Endodermal cell (in vitro differentiated cells): ENCODE data around the gene NPEPPS. TPM values are rescaled to one million over a fixed set of nuclear protein-coding genes. Genes with fewer than 3 reads are reported as not detected.
A peak's percentile ranks its signal among the peaks of the same experiment; 100 is the strongest.

Source experiments
- DNase-seq: peaks from one replicate; pipeline ENCODE4 v3.0.0-alpha.2; 2017
- H3K27ac ChIP-seq: 2 replicates; pipeline ENCODE4 v1.5.1; 2013; ENCODE audit warnings: mild to moderate bottlenecking, low read depth, low read length, moderate library complexity
- H3K27me3 ChIP-seq: 2 replicates; pipeline ENCODE4 v1.6.1; 2013; ENCODE audit warnings: mild to moderate bottlenecking, low read length, moderate library complexity; ENCODE audit not compliant: insufficient read depth, control insufficient read depth, poor library complexity, severe bottlenecking
- H3K36me3 ChIP-seq: 2 replicates; pipeline ENCODE4 v1.7.0; 2013; ENCODE audit warnings: mild to moderate bottlenecking, low read length, moderate library complexity; ENCODE audit not compliant: control insufficient read depth, insufficient read depth
- H3K4me1 ChIP-seq: one replicate; pipeline ENCODE4 v1.7.0; 2013; ENCODE audit warnings: low read length; ENCODE audit not compliant: control insufficient read depth, insufficient read depth
- H3K4me3 ChIP-seq: 2 replicates; pipeline ENCODE4 v1.5.1; 2013; ENCODE audit warnings: mild to moderate bottlenecking, low read length, moderate library complexity
- H3K9ac ChIP-seq: 2 replicates; pipeline ENCODE4 v1.6.1; 2013; ENCODE audit warnings: mild to moderate bottlenecking, low read length, moderate library complexity; ENCODE audit not compliant: poor library complexity, severe bottlenecking; ENCODE audit errors: extremely low read depth
- H3K9me3 ChIP-seq: 2 replicates; pipeline ENCODE4 v1.6.1; 2013; ENCODE audit warnings: mild to moderate bottlenecking, low read length, moderate library complexity; ENCODE audit not compliant: control insufficient read depth
- H3K27ac Mint-ChIP-seq: 2 replicates; pipeline ENCODE4 v1.8.0; 2020; ENCODE audit warnings: mixed read lengths
- H3K27me3 Mint-ChIP-seq: 2 replicates; pipeline ENCODE4 v1.8.0; 2021; ENCODE audit warnings: mild to moderate bottlenecking, mixed read lengths; ENCODE audit not compliant: insufficient read depth
- H3K36me3 Mint-ChIP-seq: 2 replicates; pipeline ENCODE4 v1.8.0; 2020; ENCODE audit warnings: low read depth, mixed read lengths
- H3K4me1 Mint-ChIP-seq: 2 replicates; pipeline ENCODE4 v1.8.0; 2020; ENCODE audit warnings: mixed read lengths
- H3K4me3 Mint-ChIP-seq: 2 replicates; pipeline ENCODE4 v1.8.0; 2020; ENCODE audit warnings: mild to moderate bottlenecking, moderate library complexity, mixed read lengths
- H3K9me3 Mint-ChIP-seq: 2 replicates; pipeline ENCODE4 v1.8.0; 2020; ENCODE audit warnings: mild to moderate bottlenecking, mixed read lengths
- CTCF ChIP-seq: fragments of 200-600 bp; sonication (generic); conservative IDR thresholded peaks from 2 replicates; pipeline ENCODE4 v1.5.0; 2021; ENCODE audit warnings: antibody characterized with exemption, mild to moderate bottlenecking
- WGBS, 2 experiments: methylation state at CpG; one replicate each; pipeline versions ENCODE4 v1.1.5 to v1.1.7; 2013; ENCODE audit warnings: missing lambda C conversion rate in 2 of 2, mixed read lengths in 1 of 2; ENCODE audit not compliant: insufficient coverage in 1 of 2, insufficient read length in 1 of 2; 5-methylcytosine and 5-hydroxymethylcytosine counted together
- total RNA-seq, 2 donors: library from RNA; stranded (reverse); fragmentation: NEBNext Ultra II Directional in 1 of 2; extraction: Animal tissue kit (Norgen Biotek cat#: 25700) in 1 of 2; gene quantifications; 2 replicates in 1 of 2; 3 replicates in 1 of 2; pipeline ENCODE4 v1.2.1, GENCODE V29; 2021

The NPEPPS gene
- total RNA-seq, 2 donors from 2014 or later: 178 to 194 TPM

GRCh38 chr17:47603830-47604597 lies 73.1 kb downstream of the NPEPPS start:
- 98 to 100% methylated on average over 1 to 4 of the region's 4 CpGs for WGBS, 2 experiments
- Histone ChIP-seq H3K4me3 (no peak overlapping the region), H3K27me3 (no peaks in the 10 kb centered on the region), H3K4me1 (no peaks in the 10 kb centered on the region), H3K9me3 (no peaks in the 10 kb centered on the region), H3K9ac (no peak overlapping the region), H3K27ac (no peak overlapping the region), H3K36me3 (peaks cover 92% of the 10 kb centered on the region)
- Mint-ChIP-seq H3K4me3 (no peak overlapping the region), H3K27ac (no peak overlapping the region), H3K9me3 (no peaks in the 10 kb centered on the region), H3K36me3 (peaks cover 69% of the 10 kb centered on the region), H3K4me1 (no peaks in the 10 kb centered on the region), H3K27me3 (no peaks in the 10 kb centered on the region)
- DNase-seq: no peak
- no peak for TF ChIP-seq CTCF

- Histone ChIP-seq H3K27ac (no peak overlapping the region), H3K27me3 (no peaks in the 10 kb centered on the region), H3K36me3 (peaks cover 92% of the 10 kb centered on the region), H3K9ac (no peak overlapping the region), H3K4me3 (no peak overlapping the region), H3K4me1 (no peaks in the 10 kb centered on the region), H3K9me3 (no peaks in the 10 kb centered on the region)
- no peaks in the 10 kb centered on the region for H3K27me3 Mint-ChIP-seq
- no peak for TF ChIP-seq CTCF
- 92% methylated on average over 1 of the region's 1 CpG; no CpG with 5 or more reads in 1 of the 2 experiments for WGBS, 2 experiments
- H3K4me3 Mint-ChIP-seq: no peak overlapping the region
- no peak for DNase-seq
- no peaks in the 10 kb centered on the region for H3K4me1 Mint-ChIP-seq
- H3K9me3 Mint-ChIP-seq: no peaks in the 10 kb centered on the region
- peaks cover 69% of the 10 kb centered on the region for H3K36me3 Mint-ChIP-seq
- peak overlapping the region; percentile 41 for H3K27ac Mint-ChIP-seq
Measured at GRCh38 chr17:47604598-47604927, 73.7 kb downstream of the NPEPPS start.

GRCh38 chr17:47605011-47605410 lies 74.1 kb downstream of the NPEPPS start:
- no peak for DNase-seq
- 100% methylated on average over 1 of the region's 1 CpG for WGBS, 2 experiments
- Mint-ChIP-seq H3K4me1 (no peaks in the 10 kb centered on the region), H3K4me3 (no peak overlapping the region), H3K9me3 (no peaks in the 10 kb centered on the region), H3K27ac (no peak overlapping the region), H3K36me3 (peaks cover 73% of the 10 kb centered on the region), H3K27me3 (no peaks in the 10 kb centered on the region)
- no peak overlapping the region for H3K27ac ChIP-seq
- no peaks in the 10 kb centered on the region for H3K9me3 ChIP-seq
- H3K9ac ChIP-seq: no peak overlapping the region
- no peaks in the 10 kb centered on the region for H3K27me3 ChIP-seq
- peaks cover 92% of the 10 kb centered on the region for H3K36me3 ChIP-seq
- no peak overlapping the region for H3K4me3 ChIP-seq
- TF ChIP-seq CTCF: no peak
- no peaks in the 10 kb centered on the region for H3K4me1 ChIP-seq
